IMR-90 (cell line): ENCODE measurements around the gene ADCK2. TPM values are rescaled to one million over a fixed set of nuclear protein-coding genes. Genes with fewer than 3 reads are reported as not detected.
"Not testable (repeated sequence)": the region's sequence is repeated elsewhere in the genome, so short reads cannot be mapped to it uniquely, and the experiment has no call there.

Experiments
- ATAC-seq: fragments of 200-7000 bp; cut with Tn5 transposase; 2 replicates; pipeline ENCODE4 v1.9.1; 2020; ENCODE audit warnings: low read depth, mild to moderate bottlenecking, moderate library complexity
- BruUV-seq: library from RNA; stranded (reverse); fragments of 400-500 nt; replicated peaks from 2 replicates; lab custom pipeline; 2021; lab: Mats Ljungman, UMichigan
- CTCF ChIA-PET: fragments of 300-600 bp; formaldehyde crosslinking; extraction: SDS; loops from one replicate; lab custom pipeline; 2021; ENCODE audit warnings: antibody characterized with exemption; lab: Yijun Ruan, JAX
- POLR2A ChIA-PET: fragments of 300-600 bp; sonication (Branson Sonifier 250); formaldehyde crosslinking; loops from one replicate; lab custom pipeline; 2022; ENCODE audit warnings: antibody characterized with exemption; ENCODE audit not compliant: unreplicated experiment; lab: Charles Lee
- DNase-seq: peaks from one replicate; pipeline ENCODE4 v3.0.0; 2013
- H2AFZ ChIP-seq: replicated peaks from 2 replicates; pipeline ENCODE3; 2013; ENCODE audit warnings: low read length, mild to moderate bottlenecking; ENCODE audit not compliant: poor library complexity
- H2AK5ac ChIP-seq: 2 replicates; pipeline ENCODE4 v1.6.1; 2013; ENCODE audit warnings: low read depth, low read length, inconsistent platforms
- H2AK9ac ChIP-seq: replicated peaks from 2 replicates; pipeline ENCODE3; 2013; ENCODE audit warnings: mild to moderate bottlenecking, low read depth, low read length, moderate library complexity; ENCODE audit not compliant: poor library complexity
- H2BK120ac ChIP-seq: 2 replicates; pipeline ENCODE4 v1.6.1; 2013; ENCODE audit warnings: low read depth, low read length, inconsistent platforms
- H2BK15ac ChIP-seq: 3 replicates; pipeline ENCODE4 v1.6.1; 2013; ENCODE audit warnings: low read depth, low read length, inconsistent platforms
- H2BK20ac ChIP-seq: 2 replicates; pipeline ENCODE4 v1.6.1; 2013; ENCODE audit warnings: low read depth, mild to moderate bottlenecking, inconsistent platforms, low read length, moderate library complexity
- H2BK5ac ChIP-seq: 2 replicates; pipeline ENCODE4 v1.6.1; 2013; ENCODE audit warnings: mild to moderate bottlenecking, low read depth, low read length, inconsistent platforms; ENCODE audit not compliant: poor library complexity, severe bottlenecking
- H3K14ac ChIP-seq: replicated peaks from 2 replicates; pipeline ENCODE4 v1.6.1; 2013; ENCODE audit warnings: low read depth, low read length, inconsistent platforms
- H3K18ac ChIP-seq: 2 replicates; pipeline ENCODE4 v1.6.1; 2013; ENCODE audit warnings: low read depth, low read length, control low read depth
- H3K23ac ChIP-seq: 2 replicates; pipeline ENCODE4 v1.6.1; 2013; ENCODE audit warnings: low read depth, low read length, inconsistent platforms
- H3K27ac ChIP-seq: 2 replicates; pipeline ENCODE4 v1.5.1; 2013; ENCODE audit warnings: mild to moderate bottlenecking, control low read depth, low read length; ENCODE audit not compliant: insufficient read depth
- H3K27me3 ChIP-seq: 2 replicates; pipeline ENCODE4 v1.6.1; 2013; ENCODE audit warnings: low read length; ENCODE audit not compliant: control insufficient read depth, insufficient read depth
- H3K36me3 ChIP-seq: 2 replicates; pipeline ENCODE4 v1.6.1; 2013; ENCODE audit warnings: low read length, mixed read lengths; ENCODE audit not compliant: control insufficient read depth, insufficient read depth
- H3K4ac ChIP-seq: 2 replicates; pipeline ENCODE4 v1.6.1; 2013; ENCODE audit warnings: low read depth, low read length, inconsistent platforms
- H3K4me1 ChIP-seq: 2 replicates; pipeline ENCODE4 v1.6.1; 2013; ENCODE audit warnings: low read length, mixed read lengths; ENCODE audit not compliant: control insufficient read depth, insufficient read depth
- H3K4me2 ChIP-seq: 2 replicates; pipeline ENCODE4 v1.6.1; 2013; ENCODE audit warnings: low read depth, mild to moderate bottlenecking, control low read depth, low read length, moderate library complexity
- H3K4me3 ChIP-seq: 2 replicates; pipeline ENCODE4 v1.5.1; 2013; ENCODE audit warnings: low read depth, mild to moderate bottlenecking, control low read depth, low read length, moderate library complexity; ENCODE audit not compliant: insufficient read depth
- H3K56ac ChIP-seq: 2 replicates; pipeline ENCODE4 v1.6.1; 2013; ENCODE audit warnings: low read length, inconsistent platforms; ENCODE audit not compliant: insufficient read depth; ENCODE audit errors: extremely low read depth
- H3K79me1 ChIP-seq, 2 experiments: 2 replicates each; pipeline ENCODE4 v1.6.1; 2013; ENCODE audit warnings: low read length in 2 of 2, inconsistent platforms in 1 of 2, low read depth in 1 of 2
- H3K9ac ChIP-seq: 2 replicates; pipeline ENCODE4 v1.6.1; 2013; ENCODE audit warnings: low read depth, low read length, control low read depth
- H3K9me1 ChIP-seq: 2 replicates; pipeline ENCODE4 v1.6.1; 2013; ENCODE audit warnings: low read length, inconsistent platforms; ENCODE audit not compliant: insufficient read depth
- H3K9me3 ChIP-seq: 2 replicates; pipeline ENCODE4 v1.6.1; 2013; ENCODE audit warnings: low read length; ENCODE audit not compliant: control insufficient read depth, insufficient read depth
- H4K20me1 ChIP-seq: 2 replicates; pipeline ENCODE4 v1.6.1; 2013; ENCODE audit warnings: low read length, inconsistent platforms; ENCODE audit not compliant: insufficient read depth
- H4K5ac ChIP-seq: 2 replicates; pipeline ENCODE4 v1.6.1; 2013; ENCODE audit warnings: mild to moderate bottlenecking, low read depth, low read length, control low read depth
- H4K8ac ChIP-seq, 2 experiments: 2 replicates each; pipeline ENCODE4 v1.6.1; 2013; ENCODE audit warnings: low read depth in 2 of 2, low read length in 2 of 2, control low read depth in 1 of 2, inconsistent platforms in 1 of 2
- H4K91ac ChIP-seq: 2 replicates; pipeline ENCODE4 v1.6.1; 2013; ENCODE audit warnings: low read depth, low read length, inconsistent platforms; ENCODE audit not compliant: insufficient read depth
- WGBS, 2 experiments: methylation state at CpG; one replicate each; pipeline versions ENCODE4 v1.1.5 to v1.1.7; 2013; ENCODE audit warnings: missing lambda C conversion rate in 2 of 2; ENCODE audit not compliant: insufficient read length in 1 of 2; ENCODE audit errors: extremely low coverage in 2 of 2; 5-methylcytosine and 5-hydroxymethylcytosine counted together
- dilution Hi-C: fragments of 300-500 bp; cut with HindIII; formaldehyde crosslinking; loops from one replicate; pipeline ENCODE4 v1.14.3; 2018; ENCODE audit warnings: low sequenced_read_pairs; ENCODE audit not compliant: unreplicated experiment
- in situ Hi-C: fragments of 300-500 bp; cut with MboI; formaldehyde crosslinking; loops from 3 replicates; pipeline ENCODE4 v1.14.3; 2019; ENCODE audit warnings: low sequenced_read_pairs, inconsistent platforms, mixed read lengths
- intact Hi-C: fragments of 100-400 bp; cut with micrococcal nuclease; formaldehyde crosslinking; loops from 2 replicates; pipeline ENCODE4 v1.10.0; 2022
- polyA plus RNA-seq, 3 experiments: library from polyadenylated mRNA; depleted of rRNA; stranded (reverse); fragments of >200 nt; gene quantifications; 2 replicates each; pipeline ENCODE4 v1.2.3, GENCODE V29; 2012; ENCODE audit warnings: low replicate concordance in 1 of 3
- total RNA-seq: library from RNA; depleted of rRNA; stranded (reverse); fragments of >200 nt; gene quantifications from 2 replicates; pipeline ENCODE4 v1.2.3, GENCODE V29; 2012

Gene ADCK2
- total and polyA plus RNA-seq, 2 of the 4 experiments (the other 2 are of a cell fraction) = 7.1 to 10.0 TPM

- H3K27me3 ChIP-seq, H4K8ac ChIP-seq, ATAC-seq, H3K9me3 ChIP-seq, H2AK9ac ChIP-seq, H4K91ac ChIP-seq, in situ Hi-C loops, CTCF ChIA-PET, H3K23ac ChIP-seq, H3K27ac ChIP-seq, H3K4me1 ChIP-seq, DNase-seq, H4K20me1 ChIP-seq, H3K18ac ChIP-seq, H3K79me1 ChIP-seq, dilution Hi-C loops, H3K56ac ChIP-seq, H4K5ac ChIP-seq, H3K4me3 ChIP-seq, H2BK5ac ChIP-seq, H2AFZ ChIP-seq, H3K36me3 ChIP-seq, BruUV-seq, POLR2A ChIA-PET, H2BK120ac ChIP-seq, H3K9me1 ChIP-seq, H3K14ac ChIP-seq, H3K9ac ChIP-seq, H2AK5ac ChIP-seq, H2BK15ac ChIP-seq, intact Hi-C loops, H3K4me2 ChIP-seq, H3K4ac ChIP-seq, H2BK20ac ChIP-seq: not testable (repeated sequence)
- no CpG with 5 or more reads among the region's 2 CpGs for WGBS, 2 experiments
These were observed 9.8 kb upstream of the ADCK2 start for GRCh38 chr7:140662938-140663337.
